Left lobe of liver (tissue), 2 donors: Measurements from ENCODE around the gene PDE6H. TPM values are rescaled to one million over a fixed set of nuclear protein-coding genes. Genes with fewer than 3 reads are reported as not detected.
A peak's percentile ranks its signal among the peaks of the same experiment; 100 is the strongest.

Experiments used
- ATAC-seq: fragments of 200-7000 bp; cut with Tn5 transposase; one replicate; pipeline ENCODE4 v1.9.1; 2020; ENCODE audit warnings: mild to moderate bottlenecking, moderate library complexity
- DNase-seq: peaks from one replicate; pipeline ENCODE4 v3.0.0-alpha.2; 2020; ENCODE audit warnings: low spot score
- total RNA-seq: library from RNA; stranded (reverse); gene quantifications from one replicate; pipeline ENCODE4 v1.2.1, GENCODE V29; 2021
- donor health status: DM: no; HTN: no; CAD: no; lungs with moderate emphysema.
- donor health status: DM: no; HTN: yes; CAD: no.

The PDE6H gene
- total RNA-seq, 1 donor from 2014 or later: not detected

- no peak for DNase-seq
- no peak for ATAC-seq
These were observed 4.4 kb upstream of the PDE6H start for GRCh38 chr12:14968478-14968877.

- DNase-seq (no peak), ATAC-seq (no peak)
These were observed 2.4 kb upstream of the PDE6H start for GRCh38 chr12:14970473-14970872.

GRCh38 chr12:14974633-14975032 lies 1.8 kb downstream of the PDE6H start:
- no peak for DNase-seq
- no peak for ATAC-seq

- no peak for ATAC-seq
- no peak for DNase-seq
These were observed 2.6 kb downstream of the PDE6H start for GRCh38 chr12:14975457-14975856.

- DNase-seq: no peak
- ATAC-seq: no peak
These were observed 3.8 kb downstream of the PDE6H start for GRCh38 chr12:14976658-14977057.

- DNase-seq (no peak), ATAC-seq (no peak)
These were observed 6.6 kb downstream of the PDE6H start for GRCh38 chr12:14979468-14979867.

GRCh38 chr12:14981049-14981448 lies 8.2 kb downstream of the PDE6H start:
- DNase-seq (no peak), ATAC-seq (peak; percentile 23)

GRCh38 chr12:14982562-14982961 lies 9.7 kb downstream of the PDE6H start:
- DNase-seq (no peak), ATAC-seq (no peak)

GRCh38 chr12:14982991-14983390 lies 10.1 kb downstream of the PDE6H start:
- DNase-seq (no peak), ATAC-seq (no peak)

GRCh38 chr12:14984036-14984435 lies 11.2 kb downstream of the PDE6H start:
- DNase-seq (no peak), ATAC-seq (no peak)

GRCh38 chr12:14984766-14985285 lies 12.0 kb downstream of the PDE6H start:
- ATAC-seq (no peak), DNase-seq (no peak)

- DNase-seq (no peak), ATAC-seq (no peak)
These were observed 13.6 kb downstream of the PDE6H start for GRCh38 chr12:14986449-14986848.

GRCh38 chr12:14988035-14988434 lies 15.2 kb downstream of the PDE6H start:
- ATAC-seq: no peak
- DNase-seq: no peak

GRCh38 chr12:14989790-14990189 lies 16.9 kb downstream of the PDE6H start:
- no peak for ATAC-seq

GRCh38 chr12:14991069-14991468 lies 18.2 kb downstream of the PDE6H start:
- ATAC-seq (no peak), DNase-seq (no peak)

More at GRCh38 chr12:14989790-14990189, 16.9 kb downstream of the PDE6H start:
- no peak for DNase-seq

- DNase-seq (no peak), ATAC-seq (no peak)
These were observed 19.8 kb downstream of the PDE6H start for GRCh38 chr12:14992673-14993072.

- DNase-seq: no peak
- ATAC-seq: no peak
These were observed 20.3 kb downstream of the PDE6H start for GRCh38 chr12:14993117-14993516.

GRCh38 chr12:14993537-14994266 lies 20.9 kb downstream of the PDE6H start:
- no peak for ATAC-seq
- DNase-seq: no peak

- ATAC-seq: no peak
These were observed 21.8 kb downstream of the PDE6H start for GRCh38 chr12:14994610-14995009.

GRCh38 chr12:14995583-14996425 lies 23.0 kb downstream of the PDE6H start:
- DNase-seq (no peak), ATAC-seq (peak; percentile 81)

More at GRCh38 chr12:14994610-14995009, 21.8 kb downstream of the PDE6H start:
- DNase-seq: no peak

- no peak for ATAC-seq
- no peak for DNase-seq
These were observed 25.2 kb downstream of the PDE6H start for GRCh38 chr12:14997998-14998397.
